Memory B cell (primary cell): ENCODE results near the gene GFPT2.

Experiments used
- ATAC-seq: fragments of 150-1000 bp; cut with Tn5 transposase; 2 replicates; pipeline ENCODE4 v1.10.0; 2021; ENCODE audit warnings: low read depth, mild to moderate bottlenecking, moderate library complexity
- DNase-seq, 2 donors: peaks; one replicate each; pipeline ENCODE4 v3.0.0; 2022; ENCODE audit warnings: low spot score in 2 of 2
- H3K27ac Mint-ChIP-seq: one replicate; pipeline ENCODE4 v1.8.0; 2022; ENCODE audit warnings: mild to moderate bottlenecking, moderate library complexity, mixed read lengths
- H3K27me3 Mint-ChIP-seq: one replicate; pipeline ENCODE4 v1.8.0; 2022; ENCODE audit warnings: mixed read lengths
- H3K36me3 Mint-ChIP-seq: one replicate; pipeline ENCODE4 v1.8.0; 2022; ENCODE audit warnings: mild to moderate bottlenecking, mixed read lengths
- H3K4me1 Mint-ChIP-seq: one replicate; pipeline ENCODE4 v1.8.0; 2022; ENCODE audit warnings: mixed read lengths
- H3K4me3 Mint-ChIP-seq: one replicate; pipeline ENCODE4 v1.8.0; 2022; ENCODE audit warnings: mild to moderate bottlenecking, moderate library complexity, mixed read lengths
- H3K9me3 Mint-ChIP-seq: one replicate; pipeline ENCODE4 v1.8.0; 2022; ENCODE audit warnings: mixed read lengths

GFPT2 gene

GRCh38 chr5:180382926-180383325 is 29.8 kb upstream of the GFPT2 start:
- Mint-ChIP-seq H3K27ac (no peak overlapping the region), H3K4me1 (peaks cover 2% of the 10 kb centered on the region), H3K36me3 (no peaks in the 10 kb centered on the region), H3K4me3 (no peak overlapping the region), H3K27me3 (peaks cover 24% of the 10 kb centered on the region), H3K9me3 (no peaks in the 10 kb centered on the region)
- DNase-seq (no peak), ATAC-seq (no peak)

DNA sequence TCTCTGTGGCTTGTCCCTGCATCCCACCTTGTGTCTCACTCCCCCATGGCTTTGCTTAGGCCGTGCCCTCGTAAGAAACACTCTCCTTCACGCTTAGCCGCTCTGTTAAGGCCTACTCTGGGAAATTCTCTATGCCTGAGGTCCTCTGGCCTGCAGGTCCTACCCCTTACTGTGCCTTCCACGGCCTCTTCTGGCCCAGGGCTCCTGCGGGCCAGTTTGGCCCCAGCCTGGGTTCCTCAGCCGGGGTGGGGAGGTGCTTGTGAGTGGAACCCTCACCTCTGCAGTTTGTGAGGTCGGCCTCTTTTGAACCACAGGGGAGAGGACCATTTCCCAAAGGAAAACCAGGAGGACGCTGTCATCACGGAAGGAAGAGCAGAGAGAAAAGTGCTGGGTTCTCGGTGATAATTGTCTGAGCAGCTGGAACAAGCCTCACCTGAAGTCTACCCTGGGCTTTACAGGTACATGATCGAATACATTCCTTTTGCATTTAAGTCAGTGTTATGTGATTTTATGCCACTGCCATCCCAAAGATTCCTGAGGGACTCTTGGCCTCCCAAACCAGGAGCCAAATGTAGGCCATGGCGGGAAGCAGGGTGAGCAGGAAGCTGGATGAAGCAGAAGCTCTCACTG is 28.8 kb upstream of the GFPT2 start:
- no peak for DNase-seq
- H3K4me3 Mint-ChIP-seq = no peak overlapping the region
- ATAC-seq = no peak
- no peaks in the 10 kb centered on the region for H3K36me3 Mint-ChIP-seq
- H3K9me3 Mint-ChIP-seq = no peaks in the 10 kb centered on the region
- H3K27me3 Mint-ChIP-seq = peaks cover 24% of the 10 kb centered on the region
- H3K4me1 Mint-ChIP-seq = peaks cover 2% of the 10 kb centered on the region
- H3K27ac Mint-ChIP-seq = no peak overlapping the region

DNA sequence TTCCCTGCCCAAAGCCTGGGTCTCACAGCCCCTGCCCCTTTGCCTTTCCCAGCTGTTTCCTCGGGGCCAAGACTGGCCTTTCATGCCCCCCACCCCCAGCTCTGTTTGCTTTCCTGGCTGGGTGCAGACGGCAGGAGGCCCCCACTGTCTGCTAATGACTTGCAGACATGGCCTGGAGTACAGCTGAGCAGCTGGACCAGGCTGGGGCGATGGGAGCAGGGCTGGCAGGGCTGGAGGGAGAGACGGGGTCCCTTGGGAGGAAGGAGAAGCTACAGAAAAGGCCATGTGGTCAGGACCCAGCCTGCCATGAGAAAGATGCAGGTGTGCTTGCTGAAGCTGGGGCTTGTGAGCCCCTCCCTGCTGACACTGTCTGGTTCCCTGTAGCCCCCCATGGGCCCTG is 28.3 kb upstream of the GFPT2 start:
- ATAC-seq (no peak), DNase-seq (no peak)
- peaks cover 24% of the 10 kb centered on the region for H3K27me3 Mint-ChIP-seq
- H3K4me3 Mint-ChIP-seq = no peak overlapping the region
- H3K4me1 Mint-ChIP-seq = peaks cover 2% of the 10 kb centered on the region
- no peaks in the 10 kb centered on the region for H3K9me3 Mint-ChIP-seq
- no peaks in the 10 kb centered on the region for H3K36me3 Mint-ChIP-seq
- H3K27ac Mint-ChIP-seq = no peak overlapping the region

DNA sequence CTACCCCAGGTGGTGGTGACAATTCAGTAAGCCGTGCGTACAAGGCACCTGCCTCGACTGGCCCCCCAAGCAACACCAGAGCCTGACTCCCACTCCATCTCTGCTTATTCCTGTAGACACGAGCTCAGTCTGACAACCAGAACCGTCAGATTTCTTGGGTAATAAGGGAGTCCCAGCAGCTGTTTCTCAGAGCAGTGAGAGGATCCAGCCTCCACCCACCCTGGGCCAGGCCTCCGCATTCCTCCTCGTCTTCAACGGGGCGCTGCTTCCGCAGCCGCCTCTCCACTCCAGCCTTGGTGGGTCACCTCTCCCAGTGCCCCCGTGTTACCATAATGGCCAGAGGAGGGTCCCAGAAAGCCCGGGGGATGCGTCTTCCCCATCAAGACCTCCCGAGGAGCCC is 27.7 kb upstream of the GFPT2 start:
- Mint-ChIP-seq H3K4me3 (no peak overlapping the region), H3K27ac (no peak overlapping the region), H3K27me3 (peaks cover 24% of the 10 kb centered on the region), H3K36me3 (no peaks in the 10 kb centered on the region), H3K9me3 (no peaks in the 10 kb centered on the region), H3K4me1 (peaks cover 2% of the 10 kb centered on the region)
- DNase-seq (no peak), ATAC-seq (no peak)

DNA sequence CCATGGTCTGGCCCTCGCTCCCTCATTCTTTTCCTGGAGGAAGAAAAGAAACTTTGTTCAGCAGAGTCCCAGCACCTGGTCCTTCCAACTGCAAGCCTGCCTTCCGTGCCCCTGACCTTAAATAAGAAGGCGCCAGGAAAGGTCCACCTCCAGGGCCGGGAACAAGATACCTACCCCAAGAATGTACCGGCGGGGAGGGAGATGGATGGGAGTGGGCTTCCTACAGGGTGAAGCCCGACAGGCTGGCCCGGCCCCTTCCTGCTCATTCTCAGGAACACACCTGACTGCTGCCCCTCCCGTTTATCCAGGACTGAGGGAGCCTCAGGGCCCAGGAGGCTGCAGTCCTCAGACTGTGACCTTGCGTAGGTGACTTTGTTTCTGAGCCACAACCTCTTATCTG is 27.3 kb upstream of the GFPT2 start:
- H3K36me3 Mint-ChIP-seq = no peaks in the 10 kb centered on the region
- no peaks in the 10 kb centered on the region for H3K9me3 Mint-ChIP-seq
- no peak overlapping the region for H3K27ac Mint-ChIP-seq
- no peak overlapping the region for H3K4me3 Mint-ChIP-seq
- no peak for DNase-seq
- peaks cover 24% of the 10 kb centered on the region for H3K27me3 Mint-ChIP-seq
- no peak for ATAC-seq
- peaks cover 2% of the 10 kb centered on the region for H3K4me1 Mint-ChIP-seq

DNA sequence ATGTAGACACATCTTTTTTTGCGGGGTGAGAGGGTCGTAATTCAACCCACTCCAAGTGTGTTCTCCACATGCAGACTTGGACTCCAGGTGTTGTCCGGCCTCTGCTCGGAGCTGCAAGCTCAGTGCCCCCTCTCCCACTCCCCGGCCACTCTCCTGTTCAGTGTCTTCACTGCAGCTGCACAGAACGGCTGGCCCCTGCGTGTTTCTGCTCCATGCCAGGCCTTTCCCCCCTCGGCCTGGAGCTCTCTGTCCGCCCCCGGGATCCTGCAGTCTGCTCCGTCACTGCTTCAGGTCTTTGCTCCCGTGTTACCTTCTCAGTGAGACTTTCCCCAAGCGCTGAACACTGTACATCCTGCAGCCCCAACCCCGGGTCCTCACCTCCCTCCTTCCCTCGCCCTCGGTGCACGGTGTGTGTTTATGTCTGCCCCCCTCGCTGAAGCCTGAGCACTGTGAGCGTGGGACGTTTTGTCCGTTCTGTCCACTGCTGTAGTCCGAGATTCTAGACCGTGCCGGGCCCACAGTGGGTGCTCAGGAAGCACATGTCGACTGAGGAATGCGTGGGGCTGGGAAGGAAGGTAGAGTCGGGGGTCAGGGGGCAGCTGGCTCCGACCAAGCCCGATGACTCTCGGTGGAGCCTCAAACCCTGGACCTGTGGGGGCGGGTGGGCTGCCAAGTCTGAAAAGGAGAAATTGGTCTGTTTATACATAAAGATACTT is 26.4 kb upstream of the GFPT2 start:
- no peak for ATAC-seq
- Mint-ChIP-seq H3K4me1 (peaks cover 2% of the 10 kb centered on the region), H3K4me3 (no peak overlapping the region), H3K27me3 (peaks cover 16% of the 10 kb centered on the region), H3K9me3 (no peaks in the 10 kb centered on the region), H3K36me3 (no peaks in the 10 kb centered on the region), H3K27ac (no peak overlapping the region)
- DNase-seq = no peak

DNA sequence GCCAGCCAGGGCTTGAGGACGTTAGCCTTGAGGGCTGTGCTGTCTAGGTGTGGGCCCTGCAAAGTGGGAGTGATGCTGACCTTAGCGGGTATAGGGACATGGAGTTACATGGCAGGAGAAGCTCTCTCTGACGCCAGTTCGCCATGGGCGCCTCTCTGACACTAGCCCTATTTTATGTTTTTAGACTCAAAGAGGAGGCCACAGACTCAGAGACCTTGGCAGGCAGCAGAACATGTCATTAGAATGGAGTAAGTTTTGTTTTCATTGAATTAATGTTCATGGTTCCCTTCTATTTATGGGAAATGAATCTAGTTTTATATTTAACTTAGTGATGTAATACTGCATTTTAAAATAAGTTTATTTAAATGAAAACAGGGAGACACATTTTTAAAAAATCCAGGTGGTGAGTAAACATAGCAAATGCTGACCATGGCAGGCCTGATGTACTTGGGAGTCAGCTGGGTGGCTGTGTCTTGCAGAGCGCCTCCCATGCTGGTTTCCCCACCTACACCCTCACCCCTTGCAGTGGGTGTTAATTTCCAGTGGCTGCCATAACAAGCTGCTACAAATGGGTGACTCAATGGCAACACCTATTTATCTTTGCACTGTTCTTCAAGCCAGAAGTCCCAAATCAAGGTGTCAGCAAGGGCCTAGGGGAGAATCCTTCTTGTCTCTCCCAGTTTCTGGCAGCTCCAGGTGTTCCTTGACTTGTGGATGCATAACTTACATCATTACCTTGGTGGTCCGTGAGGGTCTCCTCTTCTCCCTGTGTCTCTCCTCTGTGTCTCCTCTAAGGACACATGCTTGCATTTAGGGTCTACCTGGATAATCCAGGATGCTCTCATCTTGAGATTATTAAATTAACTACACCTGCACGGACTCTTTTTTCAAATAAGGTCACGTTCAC is 25.6 kb upstream of the GFPT2 start:
- Mint-ChIP-seq H3K27me3 (peaks cover 16% of the 10 kb centered on the region), H3K27ac (no peak overlapping the region), H3K36me3 (no peaks in the 10 kb centered on the region), H3K4me1 (peaks cover 2% of the 10 kb centered on the region), H3K9me3 (no peaks in the 10 kb centered on the region), H3K4me3 (no peak overlapping the region)
- ATAC-seq (no peak), DNase-seq (no peak)

GRCh38 chr5:180377556-180378197 is 24.5 kb upstream of the GFPT2 start:
- no peak overlapping the region for H3K4me3 Mint-ChIP-seq
- H3K36me3 Mint-ChIP-seq = no peaks in the 10 kb centered on the region
- H3K9me3 Mint-ChIP-seq = no peaks in the 10 kb centered on the region
- DNase-seq = no peak
- H3K27ac Mint-ChIP-seq = no peak overlapping the region
- peaks cover 18% of the 10 kb centered on the region for H3K27me3 Mint-ChIP-seq
- peaks cover 2% of the 10 kb centered on the region for H3K4me1 Mint-ChIP-seq
- ATAC-seq = no peak

- DNase-seq = no peak
- peaks cover 11% of the 10 kb centered on the region for H3K27me3 Mint-ChIP-seq
- ATAC-seq = no peak
- H3K36me3 Mint-ChIP-seq = no peaks in the 10 kb centered on the region
- H3K4me1 Mint-ChIP-seq = no peaks in the 10 kb centered on the region
- no peak overlapping the region for H3K4me3 Mint-ChIP-seq
- H3K27ac Mint-ChIP-seq = no peak overlapping the region
- no peaks in the 10 kb centered on the region for H3K9me3 Mint-ChIP-seq
These were observed 23.4 kb upstream of the GFPT2 start for GRCh38 chr5:180376511-180376910.

DNA sequence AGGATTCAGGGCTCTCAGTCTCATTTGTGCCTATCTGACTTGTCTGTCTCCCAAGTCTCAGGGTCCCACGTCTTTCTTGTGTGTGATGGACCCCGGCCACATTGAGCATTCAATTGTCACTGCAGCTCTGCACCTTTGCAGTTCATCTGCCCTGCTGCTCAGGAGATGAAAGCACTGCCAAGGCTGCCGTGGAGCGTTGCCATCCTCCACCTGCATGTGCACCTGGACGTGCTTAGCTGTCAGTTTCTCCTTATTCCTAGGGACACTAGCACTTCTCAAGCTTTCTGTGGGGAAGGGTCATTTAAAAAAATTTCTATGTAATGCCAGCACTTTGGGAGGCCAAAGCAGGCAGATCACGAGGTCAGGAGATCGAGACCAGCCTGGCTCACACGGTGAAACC is 22.8 kb upstream of the GFPT2 start:
- Mint-ChIP-seq H3K4me3 (no peak overlapping the region), H3K27ac (no peak overlapping the region), H3K9me3 (no peaks in the 10 kb centered on the region), H3K27me3 (peaks cover 7% of the 10 kb centered on the region), H3K36me3 (no peaks in the 10 kb centered on the region), H3K4me1 (no peaks in the 10 kb centered on the region)
- no peak for ATAC-seq
- no peak for DNase-seq

DNA sequence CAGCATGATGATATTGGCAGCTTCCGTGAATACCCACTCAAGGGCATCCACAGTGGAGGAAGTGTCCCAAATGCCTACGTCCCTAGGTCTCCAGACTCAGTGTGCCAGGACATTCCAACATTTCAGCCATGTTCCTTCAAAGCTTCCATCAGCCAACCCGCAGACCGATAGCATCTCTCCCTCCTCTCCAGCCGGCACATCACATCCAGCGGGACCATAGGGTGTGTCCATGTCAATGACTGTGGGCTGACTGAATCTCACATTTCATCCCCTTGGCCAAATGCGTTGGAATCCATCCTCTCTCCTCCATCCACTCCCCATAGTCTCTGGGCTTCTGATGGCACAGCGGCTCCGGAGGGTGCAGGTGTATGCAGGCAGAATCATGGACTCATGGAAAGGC is 22.2 kb upstream of the GFPT2 start:
- DNase-seq (no peak), ATAC-seq (no peak)
- Mint-ChIP-seq H3K36me3 (no peaks in the 10 kb centered on the region), H3K27ac (no peak overlapping the region), H3K27me3 (peaks cover 7% of the 10 kb centered on the region), H3K9me3 (no peaks in the 10 kb centered on the region), H3K4me3 (no peak overlapping the region), H3K4me1 (no peaks in the 10 kb centered on the region)

- no peak for ATAC-seq
- Mint-ChIP-seq H3K9me3 (no peaks in the 10 kb centered on the region), H3K27me3 (peaks cover 6% of the 10 kb centered on the region), H3K27ac (no peak overlapping the region), H3K4me3 (no peak overlapping the region), H3K4me1 (no peaks in the 10 kb centered on the region), H3K36me3 (no peaks in the 10 kb centered on the region)
- no peak for DNase-seq
These were observed 20.7 kb upstream of the GFPT2 start for GRCh38 chr5:180373870-180374269.

DNA sequence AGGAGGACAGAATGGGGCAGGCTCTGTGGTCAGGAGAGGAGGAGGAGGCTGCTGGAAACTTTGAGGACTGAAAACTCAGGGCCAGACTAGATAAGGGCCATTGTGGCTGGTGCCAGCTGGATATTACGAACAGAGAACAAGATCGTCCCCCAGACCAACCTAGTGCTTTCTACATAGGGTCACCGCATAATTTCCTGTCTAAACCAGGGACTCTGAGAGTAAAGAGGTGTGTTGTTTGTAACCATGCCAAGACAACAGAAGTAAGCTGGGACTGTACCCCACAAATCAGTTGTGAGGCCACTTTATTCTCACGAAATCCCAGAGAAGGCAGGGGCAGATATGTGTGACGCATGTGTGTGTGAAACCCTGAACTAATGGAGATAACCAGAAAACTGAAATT is 20.3 kb upstream of the GFPT2 start:
- Mint-ChIP-seq H3K9me3 (no peaks in the 10 kb centered on the region), H3K4me3 (no peak overlapping the region), H3K4me1 (no peaks in the 10 kb centered on the region), H3K27ac (no peak overlapping the region), H3K27me3 (peaks cover 6% of the 10 kb centered on the region), H3K36me3 (no peaks in the 10 kb centered on the region)
- DNase-seq (no peak), ATAC-seq (no peak)

DNA sequence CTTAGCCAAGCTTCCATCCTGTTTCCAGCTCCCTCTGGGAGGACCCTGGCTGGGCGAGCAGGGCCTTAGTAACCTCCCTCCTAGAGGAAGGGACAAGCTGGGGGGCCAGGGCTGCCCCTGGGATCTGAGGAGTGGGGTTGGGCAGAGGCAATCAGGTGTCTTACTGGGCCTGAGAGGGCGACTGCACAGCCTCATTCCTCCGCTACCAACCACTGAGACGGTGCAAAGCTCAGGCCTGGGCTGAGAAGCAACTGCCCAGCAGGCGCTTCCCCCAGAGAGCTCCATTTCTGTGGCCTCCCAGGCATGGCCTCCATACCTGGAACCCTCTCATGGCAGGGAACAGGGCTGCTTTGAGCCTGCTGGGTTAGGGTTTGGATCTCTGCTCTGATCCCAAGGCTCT is 18.8 kb upstream of the GFPT2 start:
- Mint-ChIP-seq H3K36me3 (no peaks in the 10 kb centered on the region), H3K4me1 (no peaks in the 10 kb centered on the region), H3K27me3 (peaks cover 6% of the 10 kb centered on the region), H3K4me3 (no peak overlapping the region), H3K9me3 (no peaks in the 10 kb centered on the region), H3K27ac (no peak overlapping the region)
- no peak for DNase-seq
- ATAC-seq = no peak
